WTC11 (cell line): ENCODE measurements around the gene LGALS12. TPM values are rescaled to one million over a fixed set of nuclear protein-coding genes. Genes with fewer than 3 reads are reported as not detected.

Experiments used
- ATAC-seq: fragments of 200-7000 bp; cut with Tn5 transposase; 2 replicates; pipeline ENCODE4 v1.10.0; 2021; ENCODE audit warnings: mild to moderate bottlenecking, moderate library complexity
- CTCF ChIA-PET: fragments of 300-600 bp; sonication (Branson Sonifier 250); formaldehyde crosslinking; loops from one replicate; lab custom pipeline; 2021; ENCODE audit warnings: antibody characterized with exemption; lab: Charles Lee
- POLR2A ChIA-PET: fragments of 350-600 bp; sonication (Branson Sonifier 250); formaldehyde crosslinking; loops from one replicate; lab custom pipeline; 2021; ENCODE audit warnings: antibody characterized with exemption; lab: Charles Lee
- DNase-seq: peaks from one replicate; pipeline ENCODE4 v3.0.0; 2021; ENCODE audit warnings: low spot score
- H3K27ac Mint-ChIP-seq: 2 replicates; pipeline ENCODE4 v1.8.0; 2021; ENCODE audit warnings: mixed read lengths
- H3K27me3 Mint-ChIP-seq: 2 replicates; pipeline ENCODE4 v1.8.0; 2021; ENCODE audit warnings: low read depth, mild to moderate bottlenecking, moderate library complexity, mixed read lengths
- H3K36me3 Mint-ChIP-seq: 2 replicates; pipeline ENCODE4 v1.8.0; 2021; ENCODE audit warnings: mixed read lengths
- H3K4me1 Mint-ChIP-seq: 2 replicates; pipeline ENCODE4 v1.8.0; 2022; ENCODE audit warnings: mixed read lengths
- H3K4me3 Mint-ChIP-seq: 2 replicates; pipeline ENCODE4 v1.8.0; 2021; ENCODE audit warnings: mild to moderate bottlenecking, moderate library complexity, mixed read lengths
- H3K9me3 Mint-ChIP-seq: 2 replicates; pipeline ENCODE4 v1.8.0; 2021; ENCODE audit warnings: mixed read lengths
- AFF4 ChIP-seq: sonication (generic); formaldehyde crosslinking; IDR thresholded peaks from 2 replicates; pipeline ENCODE4 v1.8.1; 2023; ENCODE audit warnings: mild to moderate bottlenecking, missing genetic modification reagents, borderline replicate concordance
- ARID4B ChIP-seq: sonication (generic); formaldehyde crosslinking; IDR thresholded peaks from 2 replicates; pipeline ENCODE4 v1.8.0; 2023; ENCODE audit warnings: missing genetic modification reagents, mild to moderate bottlenecking, borderline replicate concordance
- ATF1 ChIP-seq: sonication (generic); formaldehyde crosslinking; IDR thresholded peaks from 2 replicates; pipeline ENCODE4 v1.8.1; 2023; ENCODE audit warnings: mild to moderate bottlenecking, moderate library complexity, missing genetic modification reagents
- E2F4 ChIP-seq: sonication (generic); formaldehyde crosslinking; IDR thresholded peaks from 2 replicates; pipeline ENCODE4 v1.8.1; 2022; ENCODE audit warnings: low read depth, mild to moderate bottlenecking, moderate library complexity, missing genetic modification reagents, borderline replicate concordance
- FOXK1 ChIP-seq: sonication (generic); formaldehyde crosslinking; IDR thresholded peaks from 2 replicates; pipeline ENCODE4 v1.8.0; 2022; ENCODE audit warnings: mild to moderate bottlenecking, moderate library complexity, missing genetic modification reagents
- FOXP4 ChIP-seq: sonication (generic); formaldehyde crosslinking; IDR thresholded peaks from 2 replicates; pipeline ENCODE4 v1.8.0; 2022; ENCODE audit warnings: mild to moderate bottlenecking, missing genetic modification reagents
- HMGA2 ChIP-seq: fragments of 250-450 bp; sonication (Bioruptor Pico); IDR thresholded peaks from 2 replicates; pipeline ENCODE4 v1.4.0; 2021; ENCODE audit warnings: mild to moderate bottlenecking, moderate library complexity
- MLX ChIP-seq: sonication (generic); formaldehyde crosslinking; IDR thresholded peaks from 2 replicates; pipeline ENCODE4 v1.8.1; 2023; ENCODE audit warnings: mild to moderate bottlenecking, missing genetic modification reagents, moderate library complexity
- NR3C1 ChIP-seq: sonication (generic); formaldehyde crosslinking; conservative IDR thresholded peaks from 2 replicates; pipeline ENCODE4 v1.8.1; 2023; ENCODE audit warnings: low read depth, mild to moderate bottlenecking, missing genetic modification reagents
- SOX15 ChIP-seq: fragments of 250-450 bp; sonication (Bioruptor Pico); IDR thresholded peaks from 2 replicates; pipeline ENCODE4 v1.9.0; 2021; ENCODE audit warnings: mild to moderate bottlenecking
- TCF7 ChIP-seq: sonication (generic); formaldehyde crosslinking; IDR thresholded peaks from 2 replicates; pipeline ENCODE4 v1.8.0; 2022; ENCODE audit warnings: mild to moderate bottlenecking, low read depth, missing genetic modification reagents, moderate library complexity
- USF1 ChIP-seq: sonication (generic); formaldehyde crosslinking; IDR thresholded peaks from 2 replicates; pipeline ENCODE4 v1.8.0; 2022; ENCODE audit warnings: mild to moderate bottlenecking, missing genetic modification reagents
- USF2 ChIP-seq: sonication (generic); formaldehyde crosslinking; IDR thresholded peaks from 2 replicates; pipeline ENCODE4 v1.8.1; 2023; ENCODE audit warnings: mild to moderate bottlenecking, missing genetic modification reagents, moderate library complexity
- ZNF121 ChIP-seq: sonication (generic); formaldehyde crosslinking; IDR thresholded peaks from 2 replicates; pipeline ENCODE4 v1.8.0; 2023; ENCODE audit warnings: missing genetic modification reagents
- ZNF219 ChIP-seq: sonication (generic); formaldehyde crosslinking; IDR thresholded peaks from 2 replicates; pipeline ENCODE4 v1.8.0; 2023; ENCODE audit warnings: missing genetic modification reagents, mild to moderate bottlenecking, borderline replicate concordance
- ZNF425 ChIP-seq: fragments of 250-450 bp; sonication (Bioruptor Pico); conservative IDR thresholded peaks from 2 replicates; pipeline ENCODE4 v1.9.0; 2021; ENCODE audit warnings: mild to moderate bottlenecking
- ZNF512 ChIP-seq: sonication (generic); formaldehyde crosslinking; IDR thresholded peaks from 2 replicates; pipeline ENCODE4 v1.8.1; 2022; ENCODE audit warnings: missing genetic modification reagents, borderline replicate concordance
- total RNA-seq: library from RNA; stranded (reverse); gene quantifications from 3 replicates; pipeline ENCODE4 v1.2.3, GENCODE V29; 2021

Gene LGALS12
- total RNA-seq, 1 experiment from 2014 or later: 1.4 TPM

GRCh38 chr11:63543711-63544110 lies 37.8 kb downstream of the LGALS12 start:
- Mint-ChIP-seq H3K27me3 (no peaks in the 10 kb centered on the region; the same call in 1 of the 2 replicates), H3K27ac (no peak overlapping the region), H3K36me3 (no peaks in the 10 kb centered on the region), H3K4me1 (peaks cover 11% of the 10 kb centered on the region), H3K4me3 (no peak overlapping the region), H3K9me3 (0 out of 2 replicates have a peak, but pooled peaks cover 5% of the 10 kb centered on the region)
- no peak for DNase-seq
- CTCF ChIA-PET: no interaction called here
- POLR2A ChIA-PET: no interaction called here
- ATAC-seq: no peak
- TF ChIP-seq ZNF219: no peak
- no peak for TF ChIP-seq FOXP4 (CRISPR knock-in tag)
- TF ChIP-seq HMGA2 (CRISPR knock-in tag): no peak
- no peak for TF ChIP-seq ZNF512 (CRISPR knock-in tag)
- TF ChIP-seq USF2: no peak
- no peak for TF ChIP-seq ZNF121 (CRISPR knock-in tag)
- no peak for TF ChIP-seq NR3C1 (CRISPR knock-in tag)
- no peak for TF ChIP-seq TCF7 (CRISPR knock-in tag)
- no peak for TF ChIP-seq ARID4B
- no peak for TF ChIP-seq SOX15 (CRISPR knock-in tag)
- no peak for TF ChIP-seq AFF4 (CRISPR knock-in tag)

GRCh38 chr11:63547061-63547460 lies 41.2 kb downstream of the LGALS12 start:
- Mint-ChIP-seq H3K4me1 (peaks cover 11% of the 10 kb centered on the region), H3K4me3 (no peak overlapping the region), H3K27me3 (peaks cover 5% of the 10 kb centered on the region), H3K36me3 (peaks cover 5% of the 10 kb centered on the region), H3K27ac (no peak overlapping the region), H3K9me3 (peaks cover 15% of the 10 kb centered on the region)
- DNase-seq (no peak), ATAC-seq (no peak)
- ChIA-PET POLR2A (interaction anchor here (0.5 kb wide), 1 partner anchor 10 kb away, joined by 3 read pairs; no protein-coding TSS in a partner anchor), CTCF (no interaction called here)
- no peak for TF ChIP-seq USF1 (CRISPR knock-in tag)
- no peak for TF ChIP-seq FOXK1 (CRISPR knock-in tag)
- no peak for TF ChIP-seq ZNF425 (CRISPR knock-in tag)
- TF ChIP-seq E2F4 (CRISPR knock-in tag): no peak
- TF ChIP-seq MLX (CRISPR knock-in tag): no peak
- TF ChIP-seq ATF1: no peak
